ENCODE results near the gene ANKRD30A. TPM values are rescaled to one million over a fixed set of nuclear protein-coding genes. Genes with fewer than 3 reads are reported as not detected.
"Not testable (repeated sequence)": the region's sequence is repeated elsewhere in the genome, so short reads cannot be mapped to it uniquely, and the experiment has no call there.

Gene ANKRD30A, protein sequence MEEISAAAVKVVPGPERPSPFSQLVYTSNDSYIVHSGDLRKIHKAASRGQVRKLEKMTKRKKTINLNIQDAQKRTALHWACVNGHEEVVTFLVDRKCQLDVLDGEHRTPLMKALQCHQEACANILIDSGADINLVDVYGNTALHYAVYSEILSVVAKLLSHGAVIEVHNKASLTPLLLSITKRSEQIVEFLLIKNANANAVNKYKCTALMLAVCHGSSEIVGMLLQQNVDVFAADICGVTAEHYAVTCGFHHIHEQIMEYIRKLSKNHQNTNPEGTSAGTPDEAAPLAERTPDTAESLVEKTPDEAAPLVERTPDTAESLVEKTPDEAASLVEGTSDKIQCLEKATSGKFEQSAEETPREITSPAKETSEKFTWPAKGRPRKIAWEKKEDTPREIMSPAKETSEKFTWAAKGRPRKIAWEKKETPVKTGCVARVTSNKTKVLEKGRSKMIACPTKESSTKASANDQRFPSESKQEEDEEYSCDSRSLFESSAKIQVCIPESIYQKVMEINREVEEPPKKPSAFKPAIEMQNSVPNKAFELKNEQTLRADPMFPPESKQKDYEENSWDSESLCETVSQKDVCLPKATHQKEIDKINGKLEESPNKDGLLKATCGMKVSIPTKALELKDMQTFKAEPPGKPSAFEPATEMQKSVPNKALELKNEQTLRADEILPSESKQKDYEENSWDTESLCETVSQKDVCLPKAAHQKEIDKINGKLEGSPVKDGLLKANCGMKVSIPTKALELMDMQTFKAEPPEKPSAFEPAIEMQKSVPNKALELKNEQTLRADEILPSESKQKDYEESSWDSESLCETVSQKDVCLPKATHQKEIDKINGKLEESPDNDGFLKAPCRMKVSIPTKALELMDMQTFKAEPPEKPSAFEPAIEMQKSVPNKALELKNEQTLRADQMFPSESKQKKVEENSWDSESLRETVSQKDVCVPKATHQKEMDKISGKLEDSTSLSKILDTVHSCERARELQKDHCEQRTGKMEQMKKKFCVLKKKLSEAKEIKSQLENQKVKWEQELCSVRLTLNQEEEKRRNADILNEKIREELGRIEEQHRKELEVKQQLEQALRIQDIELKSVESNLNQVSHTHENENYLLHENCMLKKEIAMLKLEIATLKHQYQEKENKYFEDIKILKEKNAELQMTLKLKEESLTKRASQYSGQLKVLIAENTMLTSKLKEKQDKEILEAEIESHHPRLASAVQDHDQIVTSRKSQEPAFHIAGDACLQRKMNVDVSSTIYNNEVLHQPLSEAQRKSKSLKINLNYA (N-terminal part only)
- not detected for total RNA-seq

DNA sequence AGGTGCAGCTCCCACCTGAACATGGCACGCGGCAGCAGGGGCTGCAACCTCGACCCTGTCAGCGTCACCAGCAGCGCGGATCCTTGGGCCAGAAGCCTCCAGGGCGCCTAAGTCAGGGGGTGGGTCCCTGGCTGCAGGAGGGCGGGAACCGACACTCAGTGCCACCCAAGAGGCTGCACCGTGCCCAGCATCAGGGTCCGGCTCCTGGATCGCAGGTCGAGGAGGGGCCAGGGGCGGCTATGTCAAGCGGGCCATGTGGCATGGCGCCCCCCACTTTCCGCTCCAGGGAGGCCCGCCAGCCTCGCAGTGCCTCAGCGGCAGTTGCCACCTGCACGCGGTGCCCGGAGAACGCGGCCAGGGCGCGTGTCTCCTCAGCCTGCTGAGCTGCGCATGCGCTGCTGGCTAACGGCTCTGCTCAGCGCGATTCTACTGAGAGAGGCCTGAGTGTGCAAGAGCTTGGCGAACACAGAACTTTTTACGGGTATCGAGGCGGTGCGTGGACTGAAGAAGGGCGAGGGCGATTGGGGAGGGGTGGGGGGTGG is at the start of gene ANKRD30A:
Gene ANKRD30A (plus strand): TSS at position 408 of the 542 bp plus-strand sequence. CDS start 190 bp downstream, outside the sequence.
- DNase-seq (ENCODE audit: low spot score): no peak

DNA sequence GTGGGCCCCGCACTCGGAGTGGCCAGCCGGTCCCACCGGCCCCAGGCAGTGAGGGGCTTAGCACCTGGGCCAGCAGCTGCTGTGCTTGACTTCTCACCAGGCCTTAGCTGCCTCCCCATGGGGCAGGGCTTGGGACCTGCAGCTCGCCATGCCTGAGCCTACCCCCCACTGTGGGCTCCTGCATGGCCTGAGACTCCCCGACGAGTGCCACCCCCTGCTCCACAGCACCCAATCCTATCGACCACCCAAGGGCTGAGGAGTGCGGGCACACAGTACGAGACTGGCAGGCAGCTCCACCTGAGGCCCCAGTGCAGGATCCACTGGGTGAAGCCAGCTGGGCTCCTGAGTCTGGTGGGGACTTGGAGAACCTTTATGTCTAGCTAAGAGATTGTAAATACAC is 49.3 kb upstream of the ANKRD30A start:
- not testable (repeated sequence) for DNase-seq (ENCODE audit: low spot score)

DNA sequence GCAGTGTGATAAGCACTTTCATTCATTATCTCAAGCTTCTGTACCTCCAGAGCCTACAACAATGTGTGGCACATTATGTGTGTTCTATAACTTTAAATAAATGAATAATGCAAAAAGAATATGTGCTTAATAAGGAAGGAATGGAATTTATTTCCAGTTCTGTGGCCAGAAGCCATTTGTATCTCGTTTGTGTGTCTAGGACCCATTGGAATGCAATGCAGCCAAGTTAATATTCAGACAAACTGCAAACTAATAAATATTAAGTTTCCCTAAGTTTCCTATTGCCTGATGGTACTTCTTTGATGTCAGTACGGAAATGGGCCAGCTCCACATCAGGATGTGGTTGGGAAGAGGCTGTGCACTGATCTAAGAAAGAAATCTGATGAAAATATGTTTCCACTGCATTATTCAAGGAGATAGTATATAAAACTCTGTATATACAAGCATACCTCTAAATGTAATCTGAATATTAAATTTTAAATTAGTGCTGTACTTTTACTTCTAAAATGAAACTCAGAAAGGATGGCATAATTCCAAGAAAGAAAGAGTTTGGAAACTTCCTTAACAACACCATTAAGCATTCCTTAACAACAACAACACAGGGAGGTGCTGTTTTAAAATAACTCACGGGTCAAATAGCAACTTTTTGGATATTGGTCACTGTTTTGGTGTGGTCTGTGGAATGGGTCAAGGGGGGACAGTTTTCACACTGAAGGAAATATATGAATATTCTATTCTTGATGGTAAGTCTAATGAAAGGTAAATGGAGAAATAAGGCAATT is 29.4 kb upstream of the ANKRD30A start:
- no peak for DNase-seq (ENCODE audit: low spot score)

DNA sequence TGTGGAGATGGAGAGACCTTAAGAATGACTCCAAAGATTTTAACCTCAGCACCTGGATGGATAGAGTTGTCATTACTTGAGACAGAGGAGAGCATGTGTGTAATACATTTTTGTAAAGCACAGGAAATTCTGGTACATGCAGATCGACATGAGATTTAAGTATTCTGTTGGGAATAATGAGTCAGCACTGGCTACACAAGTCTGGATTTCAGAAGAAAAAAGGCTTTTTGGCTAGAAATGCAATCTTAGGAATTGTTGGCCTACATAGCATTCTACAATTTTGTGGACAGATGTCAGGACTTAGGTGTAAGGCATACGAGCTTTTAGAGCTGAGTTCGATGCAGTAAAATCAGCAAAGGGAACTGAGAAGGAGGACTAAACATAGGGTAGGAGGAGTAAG is 24.1 kb upstream of the ANKRD30A start:
- DNase-seq (ENCODE audit: low spot score): no peak

DNA sequence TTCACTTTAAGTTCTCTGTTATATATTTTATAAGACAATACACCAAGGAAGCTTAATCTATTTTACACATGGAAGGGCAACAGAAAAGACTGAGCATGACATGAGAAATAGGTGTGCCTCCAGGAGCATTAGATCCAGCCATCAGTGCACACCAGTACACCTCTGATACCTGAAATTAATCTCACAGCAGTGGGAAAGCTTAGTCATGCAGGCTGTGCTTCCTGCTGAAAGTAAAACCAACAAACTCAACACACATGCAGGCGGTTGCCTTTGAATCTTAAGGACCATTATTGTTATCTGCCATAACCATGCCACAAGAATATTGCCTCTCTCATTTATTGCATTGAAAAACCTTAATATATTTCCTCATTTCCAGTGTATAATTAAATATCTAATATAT is 16.4 kb upstream of the ANKRD30A start:
- DNase-seq (ENCODE audit: low spot score): no peak

DNA sequence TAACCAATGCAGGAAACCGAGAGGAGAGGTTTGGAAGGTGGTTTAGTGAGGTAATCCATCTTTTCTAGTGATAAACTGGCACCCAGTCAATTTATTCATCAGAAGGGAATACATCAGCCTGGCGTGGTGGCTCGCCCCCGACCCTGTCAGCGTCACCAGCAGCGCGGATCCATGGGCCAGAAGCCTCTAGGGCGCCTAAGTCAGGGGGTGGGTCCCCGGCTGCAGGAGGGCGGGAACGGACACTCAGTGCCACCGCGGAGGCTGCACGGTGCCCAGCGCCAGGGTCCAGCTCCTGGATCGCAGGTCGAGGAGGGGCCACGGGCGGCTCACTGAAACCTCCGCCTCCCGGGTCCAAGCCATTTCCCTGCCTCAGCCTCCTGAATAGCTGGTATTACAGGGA is 866 bp upstream of the ANKRD30A start:
- no peak for DNase-seq (ENCODE audit: low spot score)

DNA sequence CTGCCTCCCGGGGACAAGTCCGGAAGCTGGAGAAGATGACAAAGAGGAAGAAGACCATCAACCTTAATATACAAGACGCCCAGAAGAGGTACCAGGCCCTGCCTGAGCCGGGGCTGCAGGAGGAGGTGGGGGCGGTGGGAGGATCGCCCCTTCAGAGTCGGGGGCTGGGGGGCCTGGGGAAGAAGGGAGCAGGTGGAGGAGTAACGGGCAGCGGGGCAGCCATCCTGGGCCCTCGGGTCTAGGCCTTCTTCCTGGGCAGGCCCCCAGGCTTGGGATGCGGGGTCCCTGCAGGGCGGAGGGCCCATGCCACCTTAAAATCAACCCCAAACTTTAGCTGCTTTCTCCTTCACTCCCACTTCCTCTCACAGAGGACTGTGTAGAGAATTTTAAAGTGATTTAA is 523 bp downstream of the ANKRD30A start:
- no peak for DNase-seq (ENCODE audit: low spot score)

DNA sequence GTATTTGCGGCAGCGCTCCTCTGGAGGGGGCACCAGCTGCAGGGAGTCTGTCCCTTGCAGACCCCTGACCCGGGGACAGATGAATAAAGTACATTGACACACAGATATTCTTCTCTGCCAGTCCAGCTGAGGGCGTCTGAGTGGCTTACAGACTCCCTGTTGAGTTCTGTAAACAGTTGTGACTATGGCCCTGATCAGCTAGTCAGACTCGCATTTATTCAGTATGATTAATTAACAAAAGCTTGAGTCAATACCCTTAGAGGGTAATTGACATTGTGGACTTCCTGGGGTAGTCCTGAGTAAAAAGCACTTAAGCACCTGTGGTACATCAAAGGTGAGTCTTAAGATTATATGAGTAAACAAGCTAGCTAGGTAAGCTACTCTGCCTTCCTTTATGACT is 21.0 kb downstream of the ANKRD30A start:
- no peak for DNase-seq (ENCODE audit: low spot score)

DNA sequence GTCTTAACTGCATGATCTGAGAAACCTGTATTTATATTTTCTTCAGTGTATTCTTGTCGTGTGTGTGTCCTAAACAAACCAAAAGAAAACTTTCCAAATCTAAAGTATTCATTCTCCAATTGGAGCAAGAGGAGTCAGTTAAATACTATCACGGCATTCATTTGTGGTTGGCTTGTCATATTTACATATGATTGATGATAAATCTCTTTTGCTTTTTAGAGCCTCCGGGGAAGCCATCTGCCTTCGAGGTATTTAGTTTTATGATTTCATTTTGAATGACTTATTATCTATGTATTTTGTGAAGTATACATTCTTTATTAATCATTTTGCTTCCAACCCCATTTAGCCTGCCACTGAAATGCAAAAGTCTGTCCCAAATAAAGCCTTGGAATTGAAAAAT is 37.0 kb downstream of the ANKRD30A start:
- not testable (repeated sequence) for DNase-seq (ENCODE audit: low spot score)

DNA sequence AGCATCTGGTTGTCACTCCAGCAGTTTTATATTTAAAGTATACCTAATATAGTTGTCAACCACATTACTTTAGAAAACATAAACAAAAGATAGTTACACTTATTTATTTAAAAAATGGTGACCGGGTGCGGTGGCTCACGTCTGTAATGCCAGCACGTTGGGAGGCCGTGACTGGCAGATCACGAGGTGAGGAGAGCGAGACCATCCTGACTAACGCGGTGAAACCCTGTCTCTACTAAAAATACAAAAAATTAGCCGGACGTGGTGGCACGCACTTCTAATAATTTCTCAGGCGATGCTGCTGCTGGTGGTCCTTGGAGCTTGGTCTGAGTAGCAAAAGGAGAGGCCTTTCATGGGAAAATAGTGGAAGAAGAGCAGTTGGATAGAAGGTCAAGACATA is 46.5 kb downstream of the ANKRD30A start:
- not testable (repeated sequence) for DNase-seq (ENCODE audit: low spot score)

DNA sequence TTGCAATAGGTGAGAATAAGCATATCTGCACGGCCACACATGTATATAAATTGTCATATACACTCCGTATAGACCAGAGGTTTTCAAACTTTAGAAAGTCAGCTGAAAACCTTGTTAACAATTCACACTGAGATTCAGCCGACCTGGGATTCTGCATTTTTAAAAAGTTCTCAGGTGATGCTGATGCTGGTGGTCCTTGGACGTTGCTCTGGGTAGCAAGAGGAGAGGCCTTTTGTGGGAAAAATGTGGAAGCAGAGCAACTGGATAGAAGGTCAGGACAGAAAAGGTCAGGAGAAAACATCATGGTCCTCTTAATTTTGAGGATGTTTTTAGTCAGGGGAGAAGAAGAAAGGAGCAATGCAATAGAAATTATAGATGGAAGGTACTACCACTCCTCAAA is 52.9 kb downstream of the ANKRD30A start:
- not testable (repeated sequence) for DNase-seq (ENCODE audit: low spot score)

DNA sequence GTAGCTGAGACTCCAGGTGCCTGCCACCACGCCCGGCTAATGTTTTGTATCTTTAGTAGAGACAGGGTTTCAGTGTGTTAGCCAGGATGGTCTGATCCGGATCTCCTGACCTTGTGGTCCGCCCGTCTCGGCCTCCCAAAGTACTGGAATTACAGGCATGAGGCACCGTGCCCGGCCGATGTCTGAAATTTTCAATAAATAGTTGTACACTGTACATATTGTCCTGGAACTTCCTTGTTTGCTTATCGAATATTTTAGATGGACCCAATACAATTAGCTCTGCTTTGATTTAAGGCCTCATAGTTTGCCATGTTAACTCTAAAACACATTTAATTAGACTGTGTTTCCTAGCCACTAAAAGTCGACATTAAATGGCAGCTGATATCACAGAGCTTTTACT is 57.3 kb downstream of the ANKRD30A start:
- not testable (repeated sequence) for DNase-seq (ENCODE audit: low spot score)

DNA sequence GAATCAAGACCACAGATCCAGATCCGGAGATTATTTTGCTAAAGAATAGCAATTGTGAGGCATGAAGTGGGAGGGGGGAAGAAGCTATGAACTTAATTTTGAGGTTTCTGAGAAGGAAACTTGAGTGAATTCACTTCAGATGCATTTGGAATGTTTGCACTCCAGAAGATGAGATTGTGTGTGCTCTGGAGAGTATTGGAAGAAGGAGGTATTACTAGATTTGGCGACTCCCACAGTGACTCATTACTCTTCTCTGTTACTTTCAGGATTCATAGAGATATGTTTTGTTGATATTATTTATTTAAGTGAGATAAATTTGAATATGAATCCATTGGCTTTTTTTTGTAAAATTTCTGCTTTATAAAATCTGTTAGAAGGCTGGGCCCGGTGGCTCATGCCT is 80.7 kb downstream of the ANKRD30A start:
- no peak for DNase-seq (ENCODE audit: low spot score)

DNA sequence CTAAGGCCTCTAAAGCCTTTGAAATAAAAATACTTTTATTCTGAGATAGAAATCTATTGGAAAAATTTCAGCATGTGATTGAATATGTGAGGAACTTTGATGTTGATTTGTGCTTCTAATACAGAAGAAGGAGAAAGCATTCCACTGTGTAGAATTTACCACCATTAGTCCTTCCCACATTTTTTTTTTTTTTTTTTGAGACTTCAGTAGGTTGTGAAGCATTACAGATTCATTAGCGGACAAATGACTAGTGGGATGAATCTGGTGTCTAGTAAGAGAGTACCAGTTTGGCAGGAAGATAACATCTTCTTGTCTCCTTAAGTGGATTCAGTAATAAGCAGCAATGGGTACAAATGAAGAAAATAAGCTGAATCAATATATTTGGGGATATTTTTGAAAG is 95.5 kb downstream of the ANKRD30A start:
- DNase-seq (ENCODE audit: low spot score): no peak

DNA sequence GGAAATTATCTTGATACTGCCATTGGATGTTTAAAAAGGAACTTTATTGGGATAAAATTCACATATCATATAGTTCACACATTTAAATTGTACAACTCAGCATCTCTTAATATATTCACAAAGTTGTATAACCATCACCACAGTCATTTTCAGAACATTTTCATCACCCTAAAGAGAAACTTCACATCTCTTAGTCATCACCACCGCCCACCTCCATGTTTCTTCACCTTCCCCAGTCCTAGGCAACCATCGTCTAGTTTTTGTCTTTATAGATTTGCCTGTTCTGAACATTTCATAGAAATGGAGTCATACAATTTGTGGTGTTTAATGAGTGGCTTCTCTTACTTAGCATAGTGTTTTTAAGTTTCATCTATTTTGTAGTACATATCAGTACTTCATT is 96.6 kb downstream of the ANKRD30A start:
- no peak for DNase-seq (ENCODE audit: low spot score)

DNA sequence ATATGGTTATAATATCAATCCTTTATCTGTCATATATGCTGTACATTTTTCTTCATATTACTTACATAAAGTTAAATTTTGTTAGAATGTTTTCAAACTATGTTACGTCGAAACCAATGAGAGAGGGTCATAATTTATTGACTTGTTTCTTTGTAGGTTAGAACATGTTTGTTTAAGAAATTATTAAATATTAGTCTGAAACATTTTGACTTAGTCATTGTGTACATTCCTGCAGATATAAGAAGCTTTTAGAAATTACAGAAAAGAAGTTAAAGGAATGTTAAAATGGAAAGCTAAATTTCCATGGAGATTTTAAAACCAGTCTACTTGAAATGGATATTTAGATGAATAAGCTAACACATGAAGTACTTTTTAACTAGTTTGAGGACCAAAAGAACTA is 99.8 kb downstream of the ANKRD30A start:
- no peak for DNase-seq (ENCODE audit: low spot score)

DNA sequence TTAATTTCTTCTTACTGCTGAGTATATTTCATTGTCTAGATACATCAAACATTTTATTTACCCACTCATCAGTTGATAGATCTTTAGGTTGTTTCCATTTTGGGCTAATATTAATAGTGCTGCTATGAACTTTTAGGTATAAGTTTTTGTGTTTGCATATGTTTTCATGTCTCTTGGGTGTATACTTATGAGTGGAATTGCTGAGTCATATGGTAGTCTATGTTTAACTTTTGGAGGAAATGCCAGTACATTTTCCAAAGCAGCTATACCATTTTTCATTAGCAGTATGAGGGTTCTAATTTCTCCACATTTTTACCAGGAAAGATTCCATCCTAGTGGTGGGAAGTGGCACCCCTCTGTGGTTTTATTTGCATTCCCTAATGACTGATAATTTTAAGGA is 101.1 kb downstream of the ANKRD30A start:
- no peak for DNase-seq (ENCODE audit: low spot score)

DNA sequence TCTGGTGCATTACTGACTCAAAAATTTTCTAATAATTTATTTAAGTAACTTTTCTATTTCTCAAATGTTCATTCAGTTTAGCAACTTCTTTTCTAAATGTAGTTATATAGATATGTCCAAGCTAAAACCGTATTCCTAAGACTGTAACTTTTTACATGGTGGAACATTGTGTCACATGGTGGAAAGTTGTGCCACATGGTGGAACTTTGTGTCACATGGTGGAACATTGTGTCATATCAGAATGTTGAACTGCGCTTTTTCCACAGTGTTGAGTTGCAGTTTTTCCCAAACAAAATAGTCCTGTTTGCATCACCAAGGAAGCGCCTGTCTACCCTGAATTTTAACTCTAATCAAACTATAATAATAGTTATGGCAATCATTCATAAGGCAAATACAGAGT is 109.3 kb downstream of the ANKRD30A start:
- DNase-seq (ENCODE audit: low spot score): no peak

DNA sequence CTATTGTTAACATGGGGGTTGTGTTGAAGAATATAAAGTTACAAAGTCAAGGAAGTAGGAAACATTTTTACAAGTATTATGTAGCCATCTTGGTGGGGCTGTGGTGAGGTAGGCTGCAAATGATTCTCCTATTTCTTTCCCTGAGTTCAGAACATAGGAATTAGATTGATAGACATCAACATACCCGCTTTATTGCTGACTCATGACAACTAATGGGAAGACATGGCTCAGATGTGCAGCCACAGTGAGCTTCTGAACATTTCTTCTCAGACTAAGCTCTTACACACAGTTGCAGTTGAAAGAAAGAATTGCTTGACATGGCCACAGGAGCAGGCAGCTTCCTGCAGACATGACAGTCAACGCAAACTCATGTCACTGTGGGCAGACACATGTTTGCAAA is 110.7 kb downstream of the ANKRD30A start:
- no peak for DNase-seq (ENCODE audit: low spot score)

DNA sequence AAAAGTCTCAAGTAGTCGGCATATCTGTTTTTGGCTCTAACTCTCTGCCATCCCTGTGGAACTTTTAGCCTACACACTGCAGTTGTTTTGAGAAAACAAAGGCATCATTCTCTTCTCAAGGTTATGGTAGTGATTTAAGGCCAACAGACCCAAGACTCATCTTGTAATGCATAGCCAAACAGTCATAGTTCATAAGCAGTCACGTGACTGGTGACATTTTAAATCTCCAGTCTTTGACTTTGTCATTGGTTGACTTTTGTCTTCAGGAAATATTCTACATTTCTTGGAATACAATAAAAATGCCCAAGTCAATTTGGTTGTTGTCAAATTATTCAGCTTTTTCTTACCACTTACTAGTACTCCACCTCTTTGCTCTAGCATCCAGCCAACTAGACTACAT is 114.8 kb downstream of the ANKRD30A start:
- DNase-seq (ENCODE audit: low spot score): no peak

DNA sequence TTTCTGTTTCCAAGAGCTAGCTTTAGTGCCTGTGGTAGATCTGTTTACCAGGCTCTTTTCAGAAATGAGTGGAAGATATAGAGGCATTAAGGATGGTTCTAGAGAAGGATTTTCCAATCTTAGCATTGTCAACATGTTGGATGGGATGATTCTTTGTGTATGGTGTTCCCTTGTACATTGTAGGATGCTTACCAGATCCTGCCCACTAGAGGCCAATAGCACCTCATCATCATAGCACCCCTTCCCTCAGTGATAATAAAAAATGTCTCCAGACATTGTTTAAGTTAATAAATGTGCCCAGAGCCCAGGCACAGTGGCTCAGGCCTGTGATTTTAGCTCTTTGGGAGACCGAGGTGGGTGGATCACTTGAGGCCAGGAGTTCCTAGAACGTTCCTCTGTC is 121.2 kb downstream of the ANKRD30A start:
- DNase-seq (ENCODE audit: low spot score): no peak
